Measurements from ENCODE around the gene TMEM63A. TPM values are rescaled to one million over a fixed set of nuclear protein-coding genes. Genes with fewer than 3 reads are reported as not detected.

TMEM63A gene
- total RNA-seq, 1 experiment from 2014 or later, result 7.8 TPM

DNA sequence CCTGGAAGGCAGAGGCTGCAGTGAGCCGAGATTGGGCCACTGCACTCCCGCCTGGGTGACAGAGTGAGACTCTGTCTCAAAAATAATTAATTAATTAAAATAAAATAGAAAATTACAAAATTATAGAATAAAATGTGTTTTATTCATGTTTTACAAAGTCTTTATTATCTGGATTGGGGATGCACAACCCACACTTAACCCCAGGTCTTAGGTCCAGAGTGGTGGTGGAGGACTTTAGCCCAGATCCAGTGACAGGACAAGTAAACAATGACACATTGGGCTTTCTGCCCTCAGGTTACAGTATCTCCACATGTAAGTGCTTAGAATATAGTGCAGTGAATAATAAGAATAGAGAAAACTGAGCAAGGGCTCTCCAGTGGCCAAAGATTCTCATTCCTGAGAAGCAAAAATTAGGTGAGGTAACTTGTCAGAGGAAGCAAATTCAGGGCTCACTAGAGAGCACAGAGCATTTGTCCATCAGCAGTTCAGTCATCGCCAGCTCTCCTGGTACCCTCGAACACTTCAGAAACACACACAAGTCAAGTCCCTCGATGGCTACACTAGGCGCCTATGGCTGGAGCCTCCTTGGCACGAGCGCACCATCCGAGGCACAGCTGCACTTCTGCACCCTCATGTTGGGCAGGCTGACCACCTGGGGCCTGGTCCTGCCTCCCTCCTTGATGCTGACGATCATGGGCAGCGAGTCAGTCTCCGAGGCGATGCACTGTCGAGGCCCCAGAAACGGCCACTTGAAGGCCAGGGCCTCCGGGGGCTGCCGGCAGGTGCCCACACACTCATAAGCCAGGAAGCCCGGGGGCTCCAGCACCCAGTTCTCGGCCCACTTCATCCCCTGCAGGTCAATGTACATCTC lies 4.2 kb upstream of the TMEM63A start:
- DNase-seq (ENCODE audit: low read depth), result no peak

DNA sequence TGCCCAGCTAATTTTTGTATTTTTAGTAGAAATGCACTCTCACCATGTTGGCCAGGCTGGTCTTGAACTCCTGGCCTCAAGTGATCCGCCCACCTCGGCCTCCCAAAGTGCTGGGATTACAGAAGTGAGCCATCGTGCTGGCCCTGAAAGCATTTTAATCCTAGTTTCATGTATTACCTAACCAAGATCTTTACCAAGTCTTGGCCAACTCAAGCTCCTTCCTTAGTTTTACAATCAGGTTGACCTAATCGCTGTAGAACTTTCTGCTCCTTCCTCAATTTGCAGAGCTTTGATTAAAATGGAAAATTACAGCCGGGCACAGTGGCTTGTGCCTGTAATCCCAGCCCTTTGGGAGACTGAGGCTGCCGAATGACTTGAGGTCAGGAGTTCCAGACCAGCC lies 3.2 kb upstream of the TMEM63A start:
- DNase-seq (ENCODE audit: low read depth), result no peak

DNA sequence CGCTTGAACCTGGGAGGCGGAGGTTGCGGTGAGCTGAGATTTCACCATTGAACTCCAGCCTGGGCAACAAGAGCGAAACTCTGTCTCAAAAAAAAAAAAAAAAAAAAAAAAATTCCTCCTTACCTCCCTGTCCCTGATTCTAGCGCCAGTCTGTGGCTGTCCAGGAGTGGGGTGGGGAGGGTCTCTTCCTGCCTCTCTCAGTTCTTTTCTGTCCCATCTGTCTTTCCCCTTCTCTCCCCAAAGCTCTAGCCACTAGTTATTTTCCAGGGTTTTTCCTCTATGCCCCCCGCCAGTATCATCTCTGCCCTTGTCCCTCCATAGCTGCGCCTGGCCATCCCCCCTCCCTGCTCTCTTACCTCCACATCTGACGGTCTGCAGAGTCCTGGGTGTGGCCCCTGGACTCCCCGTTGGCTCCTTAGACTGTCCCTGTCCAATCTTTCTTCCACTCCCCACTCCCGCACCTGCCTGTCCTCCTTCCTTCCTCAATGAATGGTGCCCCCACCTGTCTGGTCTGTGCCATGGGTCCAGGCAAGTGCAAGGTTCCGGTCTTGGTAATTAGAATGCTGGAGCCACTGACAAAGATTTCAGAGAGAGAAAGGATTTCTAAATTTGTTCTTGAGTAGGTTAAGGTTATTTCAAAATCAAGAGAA lies 1.6 kb upstream of the TMEM63A start:
- DNase-seq (ENCODE audit: low read depth), result no peak

DNA sequence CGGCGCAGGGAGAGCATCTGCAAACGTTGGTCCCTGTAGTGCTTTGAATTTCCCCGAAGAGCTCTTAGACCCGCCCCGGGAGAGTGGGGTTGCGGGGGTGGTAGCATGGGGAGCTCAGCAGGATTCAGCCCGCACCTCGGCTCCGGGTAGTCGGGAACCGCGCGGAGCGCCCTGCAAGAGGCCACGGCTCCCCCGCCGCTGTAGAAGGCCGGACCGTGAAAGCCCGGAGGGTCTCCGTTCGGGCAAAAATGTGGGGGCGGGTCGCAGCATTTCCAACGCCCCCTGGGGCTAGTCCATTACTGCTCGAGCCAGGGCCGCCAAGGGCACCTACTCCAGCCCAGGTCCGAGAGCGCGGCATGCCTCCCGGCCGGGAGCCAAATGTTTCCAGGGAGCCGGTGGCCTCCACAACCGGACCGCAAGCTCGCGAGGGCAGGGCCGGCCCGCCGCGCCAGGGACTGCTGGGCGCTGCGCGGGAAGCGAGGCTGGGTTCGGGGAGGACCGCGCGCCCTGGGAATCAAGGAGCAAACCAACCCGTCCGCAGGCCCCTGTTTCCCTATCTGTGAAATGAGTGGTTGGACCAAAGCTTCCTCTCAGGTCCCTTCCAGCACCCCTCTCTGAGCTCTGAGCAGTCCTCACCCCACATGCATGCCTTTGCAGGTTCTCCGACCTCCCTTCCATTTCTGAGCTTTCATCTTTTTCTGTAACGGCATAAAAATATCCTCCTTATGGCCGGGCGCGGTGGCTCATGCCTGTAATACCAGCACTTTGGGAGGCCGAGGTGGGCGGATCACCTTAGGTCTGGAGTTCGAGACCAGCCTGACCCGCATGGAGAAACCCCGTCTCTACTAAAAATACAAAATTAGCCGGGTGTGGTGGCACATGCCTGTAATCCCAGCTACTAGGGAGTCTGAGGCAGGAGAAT lies 775 bp upstream of the TMEM63A start:
- peak; percentile 45 for DNase-seq (ENCODE audit: low read depth)

DNA sequence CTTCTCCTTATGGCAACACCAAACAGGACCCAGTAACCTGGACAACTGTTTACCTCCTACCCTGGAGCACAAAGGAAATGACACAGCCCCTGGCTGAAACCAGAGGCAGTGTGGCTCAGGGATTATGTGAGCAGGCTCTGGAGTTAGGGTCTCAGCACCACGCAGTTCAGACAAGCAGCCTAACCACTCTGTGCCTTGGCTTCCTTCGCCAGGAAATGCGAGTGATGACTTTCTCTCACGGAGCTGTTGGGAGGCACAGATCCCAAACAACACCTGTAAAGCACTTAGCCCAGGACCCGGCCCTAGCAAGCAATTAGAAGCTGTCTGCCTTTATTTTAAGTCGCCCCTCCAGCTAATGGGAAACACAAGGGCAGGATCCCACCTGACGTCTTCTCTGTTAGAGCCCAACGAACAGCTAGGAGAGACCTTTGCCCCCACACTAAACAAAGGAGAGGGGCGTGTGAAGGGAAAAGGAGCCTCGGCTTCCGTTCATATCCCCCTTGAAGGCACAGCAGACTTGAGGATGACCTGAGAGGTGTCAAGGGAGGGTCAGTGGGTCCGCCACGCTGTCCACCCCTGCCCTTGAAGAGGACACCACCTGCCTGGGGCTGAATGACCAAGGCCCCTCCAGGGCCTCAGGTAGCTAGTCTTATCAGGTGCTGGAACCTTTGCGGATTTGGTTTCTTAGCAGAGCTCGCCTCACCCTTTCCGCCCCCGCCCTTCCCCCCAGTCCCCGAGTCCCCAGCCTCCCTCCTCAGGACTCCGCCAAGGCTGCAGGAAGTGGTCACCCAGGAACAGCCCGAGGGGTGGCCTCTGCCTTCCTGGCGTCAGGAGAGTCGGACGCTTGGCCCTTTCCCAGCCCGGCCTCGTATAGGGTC lies 860 bp downstream of the TMEM63A start:
- DNase-seq (ENCODE audit: low read depth), result peak; percentile 60

DNA sequence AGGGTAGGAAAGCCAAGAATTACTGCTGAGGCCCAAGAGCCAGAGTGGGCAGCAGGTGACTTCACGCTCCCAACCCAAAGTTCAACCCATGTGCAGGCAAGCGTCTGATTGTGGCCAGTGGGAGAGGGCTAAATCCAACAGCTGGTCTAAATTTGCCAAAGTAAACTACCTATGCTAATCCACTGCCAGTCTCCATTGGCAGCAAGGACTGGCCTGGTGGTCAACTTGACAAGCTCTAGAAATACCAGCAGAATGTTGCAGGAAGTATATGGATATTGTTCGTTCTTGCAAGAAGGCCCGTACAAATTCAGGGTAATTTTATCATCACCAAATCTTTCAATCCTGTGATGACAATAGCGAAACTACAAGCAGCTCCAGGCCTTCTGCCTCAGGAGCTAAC lies 1.5 kb downstream of the TMEM63A start:
- no peak for DNase-seq (ENCODE audit: low read depth)

DNA sequence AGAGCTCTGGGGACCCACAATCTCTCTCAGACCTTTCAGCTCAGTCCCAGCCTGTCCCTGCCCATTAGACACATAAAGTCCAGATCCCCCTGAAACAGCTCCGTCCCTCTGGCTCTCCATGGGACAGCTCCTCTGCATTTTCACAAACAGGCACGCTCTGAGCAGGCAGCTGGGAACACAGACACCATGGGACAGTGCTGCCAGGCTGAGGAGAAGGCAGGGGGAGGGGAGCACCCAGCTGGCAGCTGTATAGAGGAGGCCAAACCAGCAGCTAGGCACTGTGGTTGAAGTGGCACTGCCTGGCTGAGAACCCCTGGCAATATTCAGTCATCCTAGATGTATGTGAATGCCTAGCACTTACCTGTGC lies 2.0 kb downstream of the TMEM63A start:
- DNase-seq (ENCODE audit: low read depth), result no peak

DNA sequence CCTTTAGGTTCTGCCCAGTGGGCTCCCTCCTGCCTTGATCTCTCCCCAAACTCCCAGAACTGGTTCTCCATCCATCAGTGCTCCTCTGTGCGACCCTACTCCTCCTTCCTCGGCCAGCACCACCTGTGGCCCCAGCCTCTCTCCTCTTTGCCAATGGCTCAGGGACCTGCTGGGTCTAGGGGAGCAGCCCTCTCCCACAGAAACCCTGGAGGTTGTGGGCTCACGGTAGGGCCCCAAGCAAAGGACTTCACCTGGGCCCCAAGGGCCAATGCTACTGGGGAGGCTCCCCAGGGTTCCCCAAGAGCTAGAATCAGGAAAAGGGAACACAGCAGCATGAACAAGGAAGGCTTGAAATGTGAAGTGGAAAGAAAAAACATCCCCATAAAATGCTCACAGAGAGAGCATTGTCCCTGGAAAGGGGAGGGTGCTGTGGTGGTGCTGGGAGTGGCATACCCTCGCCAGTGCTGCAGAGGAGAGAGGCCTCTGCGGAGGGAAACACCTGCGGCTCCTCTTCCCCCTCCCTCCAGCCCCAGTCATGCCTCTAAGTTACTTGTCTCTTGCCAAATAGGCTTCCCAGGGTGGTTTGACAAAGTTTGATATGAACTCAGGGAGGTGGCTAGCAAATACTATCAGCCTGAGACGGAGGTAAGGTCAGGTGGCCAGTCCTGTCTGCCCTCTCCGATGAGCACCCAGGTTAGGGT lies 2.5 kb downstream of the TMEM63A start:
- DNase-seq (ENCODE audit: low read depth), result no peak

DNA sequence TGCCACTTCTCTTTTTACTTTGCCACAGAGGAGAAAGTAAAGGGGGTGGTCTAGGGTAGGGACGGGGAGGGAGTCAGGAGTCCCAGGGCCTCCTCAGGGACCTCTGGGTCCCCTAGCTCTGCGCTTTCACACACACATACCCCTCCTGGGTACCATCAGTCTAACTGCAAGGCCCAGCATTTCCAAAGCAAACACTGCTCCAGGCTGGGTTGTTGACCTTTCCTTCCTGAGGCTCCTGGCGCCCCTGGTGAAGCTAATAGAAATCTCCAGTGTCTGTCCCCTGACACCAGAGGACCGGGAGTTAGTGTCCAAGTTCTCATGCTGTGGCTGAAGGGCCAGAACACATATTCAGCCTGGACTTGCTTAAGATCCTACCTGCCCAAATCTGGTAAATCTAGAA lies 3.9 kb downstream of the TMEM63A start:
- DNase-seq (ENCODE audit: low read depth), result no peak

DNA sequence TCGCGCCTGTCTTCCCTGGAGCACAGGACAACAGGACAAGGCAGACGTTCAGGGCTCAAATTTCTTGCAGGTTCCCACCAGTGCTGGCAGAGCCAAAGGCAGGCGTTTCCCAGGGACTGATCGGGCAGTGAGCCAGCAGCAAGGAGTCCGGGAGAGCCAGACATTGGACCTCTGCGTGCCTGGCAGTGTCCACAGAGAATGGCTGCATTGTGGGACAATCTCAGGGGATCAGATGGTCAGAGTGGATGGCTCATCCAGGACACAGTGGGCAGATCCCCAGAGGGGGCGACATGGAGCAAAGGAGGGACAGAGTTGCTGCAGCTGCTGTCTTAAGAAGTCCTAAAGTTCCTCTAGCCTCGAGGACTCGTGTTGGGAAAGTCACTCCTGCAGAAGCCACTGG lies 4.6 kb downstream of the TMEM63A start:
- peak; percentile 37 for DNase-seq (ENCODE audit: low read depth)

DNA sequence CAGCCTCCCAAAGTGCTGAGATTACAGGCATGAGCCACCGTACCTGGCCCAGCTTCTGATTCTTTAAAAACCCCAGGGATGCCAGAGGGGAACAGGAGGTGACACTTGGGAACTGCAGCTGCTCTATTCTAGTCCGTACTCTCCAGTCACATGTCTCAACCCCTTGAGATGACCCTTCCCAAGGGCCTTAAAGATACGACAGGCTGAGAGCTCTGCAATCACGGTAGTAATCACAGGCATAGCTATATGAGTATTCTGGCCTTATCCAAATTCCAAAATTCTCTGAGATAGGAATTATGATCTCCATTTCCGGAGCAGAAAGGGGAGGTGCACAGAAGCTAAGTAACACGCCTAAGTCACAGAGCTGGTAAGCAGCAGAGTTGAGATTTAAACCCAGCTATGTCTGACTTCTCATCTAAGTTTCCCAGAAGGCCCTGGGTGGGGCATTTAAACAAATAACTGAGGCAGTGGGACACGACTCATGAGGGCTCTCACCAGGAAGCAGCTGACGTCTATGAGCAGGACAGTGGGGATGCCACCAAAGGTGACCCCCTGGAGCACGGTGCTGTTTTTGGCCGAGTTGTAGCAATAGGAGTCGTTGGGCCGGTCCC lies 5.2 kb downstream of the TMEM63A start:
- DNase-seq (ENCODE audit: low read depth), result no peak

DNA sequence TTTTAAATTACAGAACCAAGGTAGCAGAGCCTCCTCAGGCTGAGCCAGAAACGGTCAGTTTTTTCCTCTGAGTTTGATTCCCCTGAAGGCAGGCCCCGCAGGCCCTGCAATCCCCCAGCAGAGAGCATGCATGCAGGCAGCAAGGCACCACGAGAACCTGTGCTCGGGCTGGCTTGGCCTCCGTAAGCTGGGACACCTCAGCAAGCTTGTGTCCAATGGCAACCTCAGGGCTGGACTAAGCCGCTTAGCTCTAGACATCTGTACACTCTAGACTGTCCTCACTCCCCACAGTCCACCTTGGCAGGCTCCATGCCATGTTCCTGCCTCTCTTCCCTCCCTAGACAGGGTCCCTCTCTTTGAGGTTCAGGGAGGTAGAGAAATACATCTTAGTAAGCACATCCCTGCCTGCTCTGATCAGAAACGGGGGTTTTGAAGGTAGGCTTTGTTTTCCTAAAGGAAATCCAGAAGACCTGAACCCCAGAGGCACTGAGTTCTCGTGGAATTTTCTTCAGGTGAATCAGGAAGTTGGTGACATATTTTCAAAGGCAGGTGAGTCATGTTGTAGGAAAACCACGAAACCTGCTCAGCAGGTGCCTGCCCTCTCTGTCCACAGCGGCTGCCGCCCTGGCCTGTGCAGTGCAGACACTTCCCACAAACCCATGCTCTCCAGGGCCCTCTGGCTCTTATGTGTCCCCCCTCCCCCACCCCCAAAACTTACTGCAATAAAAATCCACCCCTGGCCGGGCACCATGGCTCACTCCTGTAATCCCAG lies 7.0 kb downstream of the TMEM63A start:
- DNase-seq (ENCODE audit: low read depth), result peak; percentile 49

DNA sequence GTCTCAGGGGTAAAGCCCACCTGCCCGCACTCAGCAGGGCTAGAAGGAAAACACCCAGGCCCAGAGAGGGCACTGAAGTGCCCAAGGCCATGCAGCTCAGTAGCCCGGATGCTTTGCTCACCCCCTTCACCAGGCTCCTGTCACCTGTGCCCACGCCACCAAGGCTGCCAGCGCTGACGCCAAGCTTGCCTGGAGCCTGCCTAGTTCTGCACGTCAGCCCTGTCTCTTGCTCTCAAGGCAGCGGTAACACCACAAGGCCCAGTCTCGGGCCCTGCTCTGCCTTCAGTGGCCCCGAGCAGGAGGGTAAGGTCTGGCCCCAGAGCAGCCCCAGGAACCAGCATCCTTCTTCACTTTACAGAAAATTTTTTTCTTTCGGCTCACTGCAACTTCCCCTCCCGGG lies 7.7 kb downstream of the TMEM63A start:
- DNase-seq (ENCODE audit: low read depth), result no peak

DNA sequence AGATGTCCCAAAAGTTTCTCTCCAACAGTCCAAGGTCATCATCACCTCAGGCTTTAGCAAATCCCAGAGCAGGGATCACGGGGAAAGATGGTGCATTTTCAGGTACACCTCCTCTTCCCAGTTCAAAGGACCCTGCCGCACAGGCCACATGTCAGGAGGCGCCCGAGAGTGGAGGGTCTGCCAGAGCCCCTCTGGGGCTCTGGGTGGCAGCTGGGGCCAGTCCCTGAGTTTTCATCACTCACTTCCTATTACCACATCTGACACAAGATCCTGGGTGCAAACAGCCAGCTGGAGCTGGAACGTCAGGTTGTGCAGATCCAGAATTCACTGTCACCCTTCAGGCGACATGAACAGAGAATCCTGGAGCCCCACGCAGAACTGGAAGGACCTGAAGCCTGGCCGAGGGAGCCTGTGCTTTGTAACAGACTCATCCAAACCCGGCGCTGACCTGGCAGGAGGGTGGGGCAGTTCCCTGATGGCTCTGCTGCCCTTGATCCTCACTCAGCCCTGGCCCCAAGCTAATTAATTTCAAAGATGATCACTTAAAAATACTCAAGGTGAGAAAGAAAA lies 8.8 kb downstream of the TMEM63A start:
- DNase-seq (ENCODE audit: low read depth), result no peak

DNA sequence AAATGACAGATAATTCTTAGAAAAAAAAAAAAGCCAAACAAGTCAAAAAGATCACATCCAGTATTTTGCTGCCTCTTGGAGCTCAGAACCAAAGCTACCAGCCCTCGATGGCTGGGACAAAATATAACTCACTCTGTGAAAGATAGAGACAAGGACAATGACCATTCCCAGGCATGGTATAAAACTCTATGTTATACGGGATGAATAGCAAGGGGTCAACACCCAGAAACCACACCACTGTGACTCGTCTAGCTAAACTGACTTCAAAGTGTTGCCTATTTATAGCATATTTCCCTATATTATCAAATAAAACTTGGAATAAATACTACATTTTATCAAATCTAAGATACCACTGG lies 10.1 kb downstream of the TMEM63A start:
- peak; percentile 31 for DNase-seq (ENCODE audit: low read depth)

DNA sequence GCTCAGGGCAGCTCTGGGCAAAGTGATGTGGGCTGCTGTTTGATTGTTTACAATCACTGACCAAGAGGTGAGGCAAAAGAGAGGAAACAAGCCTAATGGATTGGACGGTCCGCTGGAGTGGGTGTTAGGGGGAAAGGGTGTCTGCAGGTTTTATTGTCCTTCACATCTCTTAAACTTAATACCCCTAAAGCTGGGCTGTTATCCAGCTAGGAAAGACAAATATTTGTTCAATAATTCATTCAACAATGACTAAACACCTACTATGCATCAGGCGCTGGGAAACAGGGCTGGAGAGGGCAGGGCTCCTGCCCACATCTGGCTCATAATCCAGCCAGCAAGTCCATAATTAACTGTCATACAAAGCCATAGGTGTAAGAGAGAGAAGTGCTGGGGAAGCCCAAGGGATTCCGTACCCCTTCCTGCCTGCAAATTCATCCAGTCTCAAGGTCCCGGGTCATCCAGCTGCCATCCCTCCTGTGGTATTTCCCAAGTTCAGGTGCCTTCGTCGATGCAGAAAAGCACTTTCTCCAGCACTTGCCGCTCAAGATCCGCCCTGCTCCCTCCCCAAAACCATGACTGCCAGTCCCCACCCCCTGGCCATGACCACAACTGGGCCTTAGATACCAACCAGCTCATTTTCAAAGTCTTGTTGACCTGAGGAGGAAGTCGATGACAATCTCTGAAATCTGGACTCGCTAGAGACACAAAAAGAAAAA lies 10.7 kb downstream of the TMEM63A start:
- no peak for DNase-seq (ENCODE audit: low read depth)

DNA sequence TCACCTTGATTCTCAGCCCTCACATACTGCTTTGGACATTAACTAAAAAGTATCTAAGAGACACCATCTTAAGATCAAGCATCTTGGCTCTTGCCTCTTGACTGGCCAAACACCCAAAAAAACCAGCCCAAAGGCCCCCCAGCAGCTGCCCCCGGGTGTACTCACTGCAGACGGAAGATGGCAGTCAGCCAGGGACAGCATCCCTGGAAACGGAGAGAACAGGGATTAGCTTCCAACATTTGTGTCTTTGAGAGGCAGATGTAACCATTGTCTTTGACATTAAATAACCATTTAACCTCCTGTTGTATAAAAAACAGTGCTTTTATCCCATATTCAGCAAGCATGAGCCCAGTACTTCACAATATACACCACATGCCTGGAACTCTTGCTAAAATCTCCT lies 11.3 kb downstream of the TMEM63A start:
- DNase-seq (ENCODE audit: low read depth), result no peak
